ENCODE data around the gene DIO3.

- TF ChIP-seq POLR2AphosphoS5 (IDR thresholded peaks at IDR 0.05; ENCODE audit: low read depth, low read length) (no peak), CTCF (IDR thresholded peaks at IDR 0.05) (no peak), TCF7L2 (IDR thresholded peaks at IDR 0.05; ENCODE audit: low read depth, low read length) (no peak), SIN3A (IDR thresholded peaks at IDR 0.05; ENCODE audit: borderline replicate concordance, insufficient read depth, low read depth, low read length) (no peak)
- TF ChIP-seq, protein P1, sequence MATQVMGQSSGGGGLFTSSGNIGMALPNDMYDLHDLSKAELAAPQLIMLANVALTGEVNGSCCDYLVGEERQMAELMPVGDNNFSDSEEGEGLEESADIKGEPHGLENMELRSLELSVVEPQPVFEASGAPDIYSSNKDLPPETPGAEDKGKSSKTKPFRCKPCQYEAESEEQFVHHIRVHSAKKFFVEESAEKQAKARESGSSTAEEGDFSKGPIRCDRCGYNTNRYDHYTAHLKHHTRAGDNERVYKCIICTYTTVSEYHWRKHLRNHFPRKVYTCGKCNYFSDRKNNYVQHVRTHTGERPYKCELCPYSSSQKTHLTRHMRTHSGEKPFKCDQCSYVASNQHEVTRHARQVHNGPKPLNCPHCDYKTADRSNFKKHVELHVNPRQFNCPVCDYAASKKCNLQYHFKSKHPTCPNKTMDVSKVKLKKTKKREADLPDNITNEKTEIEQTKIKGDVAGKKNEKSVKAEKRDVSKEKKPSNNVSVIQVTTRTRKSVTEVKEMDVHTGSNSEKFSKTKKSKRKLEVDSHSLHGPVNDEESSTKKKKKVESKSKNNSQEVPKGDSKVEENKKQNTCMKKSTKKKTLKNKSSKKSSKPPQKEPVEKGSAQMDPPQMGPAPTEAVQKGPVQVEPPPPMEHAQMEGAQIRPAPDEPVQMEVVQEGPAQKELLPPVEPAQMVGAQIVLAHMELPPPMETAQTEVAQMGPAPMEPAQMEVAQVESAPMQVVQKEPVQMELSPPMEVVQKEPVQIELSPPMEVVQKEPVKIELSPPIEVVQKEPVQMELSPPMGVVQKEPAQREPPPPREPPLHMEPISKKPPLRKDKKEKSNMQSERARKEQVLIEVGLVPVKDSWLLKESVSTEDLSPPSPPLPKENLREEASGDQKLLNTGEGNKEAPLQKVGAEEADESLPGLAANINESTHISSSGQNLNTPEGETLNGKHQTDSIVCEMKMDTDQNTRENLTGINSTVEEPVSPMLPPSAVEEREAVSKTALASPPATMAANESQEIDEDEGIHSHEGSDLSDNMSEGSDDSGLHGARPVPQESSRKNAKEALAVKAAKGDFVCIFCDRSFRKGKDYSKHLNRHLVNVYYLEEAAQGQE (IDR thresholded peaks at IDR 0.05; ENCODE audit: insufficient read depth in 1 of 2, low read depth in 2 of 2, low read length in 1 of 2) = no peak
Observed at GRCh38 chr14:101586531-101587430, 25.5 kb downstream of the DIO3 start.
